ENCODE data around the gene CTF1.

DNA sequence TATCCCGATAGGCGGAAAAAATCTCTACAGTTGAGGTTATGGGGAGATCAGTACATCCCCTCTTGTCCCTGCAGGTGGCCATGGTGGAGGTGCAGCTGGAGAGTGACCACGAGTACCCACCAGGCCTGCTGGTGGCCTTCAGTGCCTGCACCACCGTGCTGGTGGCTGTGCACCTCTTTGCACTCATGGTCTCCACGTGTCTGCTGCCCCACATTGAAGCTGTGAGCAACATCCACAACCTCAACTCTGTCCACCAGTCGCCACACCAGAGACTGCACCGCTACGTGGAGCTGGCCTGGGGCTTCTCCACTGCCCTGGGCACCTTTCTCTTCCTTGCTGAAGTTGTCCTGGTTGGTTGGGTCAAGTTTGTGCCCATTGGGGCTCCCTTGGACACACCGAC, 56.7 kb downstream of the CTF1 start:
- TF ChIP-seq SUZ12 (IDR thresholded peaks at IDR 0.05; ENCODE audit: extremely low read depth, insufficient read depth, insufficient read length) (no peak), ZNF274 (IDR thresholded peaks at IDR 0.05; ENCODE audit: low read depth, low read length) (no peak)

Data from NT2/D1 (cell line).